IMR-90 (cell line): Measurements from ENCODE around the gene CLP1. TPM values are rescaled to one million over a fixed set of nuclear protein-coding genes. Genes with fewer than 3 reads are reported as not detected.

ENCODE experiments used
- ATAC-seq: fragments of 200-7000 bp; cut with Tn5 transposase; 2 replicates; pipeline ENCODE4 v1.9.1; 2020; ENCODE audit warnings: low read depth, mild to moderate bottlenecking, moderate library complexity
- BruUV-seq: library from RNA; stranded (reverse); fragments of 400-500 nt; replicated peaks from 2 replicates; lab custom pipeline; 2021; lab: Mats Ljungman, UMichigan
- CTCF ChIA-PET: fragments of 300-600 bp; formaldehyde crosslinking; extraction: SDS; loops from one replicate; lab custom pipeline; 2021; ENCODE audit warnings: antibody characterized with exemption; lab: Yijun Ruan, JAX
- POLR2A ChIA-PET: fragments of 300-600 bp; sonication (Branson Sonifier 250); formaldehyde crosslinking; loops from one replicate; lab custom pipeline; 2022; ENCODE audit warnings: antibody characterized with exemption; ENCODE audit not compliant: unreplicated experiment; lab: Charles Lee
- DNase-seq: peaks from one replicate; pipeline ENCODE4 v3.0.0; 2013
- H2AFZ ChIP-seq: replicated peaks from 2 replicates; pipeline ENCODE3; 2013; ENCODE audit warnings: low read length, mild to moderate bottlenecking; ENCODE audit not compliant: poor library complexity
- H2AK5ac ChIP-seq: 2 replicates; pipeline ENCODE4 v1.6.1; 2013; ENCODE audit warnings: low read depth, low read length, inconsistent platforms
- H2AK9ac ChIP-seq: replicated peaks from 2 replicates; pipeline ENCODE3; 2013; ENCODE audit warnings: mild to moderate bottlenecking, low read depth, low read length, moderate library complexity; ENCODE audit not compliant: poor library complexity
- H2BK120ac ChIP-seq: 2 replicates; pipeline ENCODE4 v1.6.1; 2013; ENCODE audit warnings: low read depth, low read length, inconsistent platforms
- H2BK15ac ChIP-seq: 3 replicates; pipeline ENCODE4 v1.6.1; 2013; ENCODE audit warnings: low read depth, low read length, inconsistent platforms
- H2BK20ac ChIP-seq: 2 replicates; pipeline ENCODE4 v1.6.1; 2013; ENCODE audit warnings: low read depth, mild to moderate bottlenecking, inconsistent platforms, low read length, moderate library complexity
- H2BK5ac ChIP-seq: 2 replicates; pipeline ENCODE4 v1.6.1; 2013; ENCODE audit warnings: mild to moderate bottlenecking, low read depth, low read length, inconsistent platforms; ENCODE audit not compliant: poor library complexity, severe bottlenecking
- H3K14ac ChIP-seq: replicated peaks from 2 replicates; pipeline ENCODE4 v1.6.1; 2013; ENCODE audit warnings: low read depth, low read length, inconsistent platforms
- H3K18ac ChIP-seq: 2 replicates; pipeline ENCODE4 v1.6.1; 2013; ENCODE audit warnings: low read depth, low read length, control low read depth
- H3K23ac ChIP-seq: 2 replicates; pipeline ENCODE4 v1.6.1; 2013; ENCODE audit warnings: low read depth, low read length, inconsistent platforms
- H3K27ac ChIP-seq: 2 replicates; pipeline ENCODE4 v1.5.1; 2013; ENCODE audit warnings: mild to moderate bottlenecking, control low read depth, low read length; ENCODE audit not compliant: insufficient read depth
- H3K27me3 ChIP-seq: 2 replicates; pipeline ENCODE4 v1.6.1; 2013; ENCODE audit warnings: low read length; ENCODE audit not compliant: control insufficient read depth, insufficient read depth
- H3K36me3 ChIP-seq: 2 replicates; pipeline ENCODE4 v1.6.1; 2013; ENCODE audit warnings: low read length, mixed read lengths; ENCODE audit not compliant: control insufficient read depth, insufficient read depth
- H3K4ac ChIP-seq: 2 replicates; pipeline ENCODE4 v1.6.1; 2013; ENCODE audit warnings: low read depth, low read length, inconsistent platforms
- H3K4me1 ChIP-seq: 2 replicates; pipeline ENCODE4 v1.6.1; 2013; ENCODE audit warnings: low read length, mixed read lengths; ENCODE audit not compliant: control insufficient read depth, insufficient read depth
- H3K4me2 ChIP-seq: 2 replicates; pipeline ENCODE4 v1.6.1; 2013; ENCODE audit warnings: low read depth, mild to moderate bottlenecking, control low read depth, low read length, moderate library complexity
- H3K4me3 ChIP-seq: 2 replicates; pipeline ENCODE4 v1.5.1; 2013; ENCODE audit warnings: low read depth, mild to moderate bottlenecking, control low read depth, low read length, moderate library complexity; ENCODE audit not compliant: insufficient read depth
- H3K56ac ChIP-seq: 2 replicates; pipeline ENCODE4 v1.6.1; 2013; ENCODE audit warnings: low read length, inconsistent platforms; ENCODE audit not compliant: insufficient read depth; ENCODE audit errors: extremely low read depth
- H3K79me1 ChIP-seq, 2 experiments: 2 replicates each; pipeline ENCODE4 v1.6.1; 2013; ENCODE audit warnings: low read length in 2 of 2, inconsistent platforms in 1 of 2, low read depth in 1 of 2
- H3K9ac ChIP-seq: 2 replicates; pipeline ENCODE4 v1.6.1; 2013; ENCODE audit warnings: low read depth, low read length, control low read depth
- H3K9me1 ChIP-seq: 2 replicates; pipeline ENCODE4 v1.6.1; 2013; ENCODE audit warnings: low read length, inconsistent platforms; ENCODE audit not compliant: insufficient read depth
- H3K9me3 ChIP-seq: 2 replicates; pipeline ENCODE4 v1.6.1; 2013; ENCODE audit warnings: low read length; ENCODE audit not compliant: control insufficient read depth, insufficient read depth
- H4K20me1 ChIP-seq: 2 replicates; pipeline ENCODE4 v1.6.1; 2013; ENCODE audit warnings: low read length, inconsistent platforms; ENCODE audit not compliant: insufficient read depth
- H4K5ac ChIP-seq: 2 replicates; pipeline ENCODE4 v1.6.1; 2013; ENCODE audit warnings: mild to moderate bottlenecking, low read depth, low read length, control low read depth
- H4K8ac ChIP-seq, 2 experiments: 2 replicates each; pipeline ENCODE4 v1.6.1; 2013; ENCODE audit warnings: low read depth in 2 of 2, low read length in 2 of 2, control low read depth in 1 of 2, inconsistent platforms in 1 of 2
- H4K91ac ChIP-seq: 2 replicates; pipeline ENCODE4 v1.6.1; 2013; ENCODE audit warnings: low read depth, low read length, inconsistent platforms; ENCODE audit not compliant: insufficient read depth
- BHLHE40 ChIP-seq: fragments of 150-350 bp; IDR thresholded peaks from 2 replicates; pipeline ENCODE4 v1.6.1; 2016; ENCODE audit warnings: mild to moderate bottlenecking, low read depth, low read length
- CEBPB ChIP-seq: IDR thresholded peaks from 2 replicates; pipeline ENCODE4 v1.6.1; 2012; ENCODE audit warnings: low read depth, low read length, improper control_type of control experiment
- CHD1 ChIP-seq: IDR thresholded peaks from 2 replicates; pipeline ENCODE4 v1.6.1; 2012; ENCODE audit warnings: low read depth, low read length, improper control_type of control experiment
- CTCF ChIP-seq: conservative IDR thresholded peaks from 2 replicates; pipeline ENCODE4 v1.5.1; 2012; ENCODE audit warnings: mild to moderate bottlenecking, low read depth, low read length, improper control_type of control experiment
- ELK1 ChIP-seq: fragments of 150-350 bp; IDR thresholded peaks from 2 replicates; pipeline ENCODE4 v1.6.1; 2016; ENCODE audit warnings: low read depth, mild to moderate bottlenecking, low read length, moderate library complexity, borderline replicate concordance
- FOS ChIP-seq: fragments of 150-350 bp; IDR thresholded peaks from 2 replicates; pipeline ENCODE4 v1.6.1; 2016; ENCODE audit warnings: low read depth, low read length
- MAFK ChIP-seq: IDR thresholded peaks from 2 replicates; pipeline ENCODE4 v1.6.1; 2012; ENCODE audit warnings: low read depth, low read length, improper control_type of control experiment
- MAZ ChIP-seq: IDR thresholded peaks from 2 replicates; pipeline ENCODE4 v1.6.1; 2012; ENCODE audit warnings: low read depth, mild to moderate bottlenecking, low read length, improper control_type of control experiment, moderate library complexity, borderline replicate concordance
- MXI1 ChIP-seq: IDR thresholded peaks from 2 replicates; pipeline ENCODE4 v1.6.1; 2012; ENCODE audit warnings: low read depth, mild to moderate bottlenecking, low read length, moderate library complexity, borderline replicate concordance
- NFE2L2 ChIP-seq: fragments of 150-350 bp; IDR thresholded peaks from 2 replicates; pipeline ENCODE4 v1.6.1; 2016; ENCODE audit warnings: low read depth, mild to moderate bottlenecking, low read length
- POLR2A ChIP-seq: IDR thresholded peaks from 2 replicates; pipeline ENCODE4 v1.6.1; 2012; ENCODE audit warnings: mild to moderate bottlenecking, low read depth, low read length
- RAD21 ChIP-seq: IDR thresholded peaks from 2 replicates; pipeline ENCODE4 v1.6.1; 2012; ENCODE audit warnings: low read length, improper control_type of control experiment
- RCOR1 ChIP-seq: IDR thresholded peaks from 2 replicates; pipeline ENCODE4 v1.6.1; 2012; ENCODE audit warnings: mild to moderate bottlenecking, low read length, improper control_type of control experiment; ENCODE audit not compliant: insufficient replicate concordance
- RFX5 ChIP-seq: IDR thresholded peaks from 2 replicates; pipeline ENCODE4 v1.8.0; 2012; ENCODE audit warnings: low read depth, mild to moderate bottlenecking, low read length, moderate library complexity
- SMC3 ChIP-seq: fragments of 150-350 bp; IDR thresholded peaks from 2 replicates; pipeline ENCODE4 v1.6.1; 2016; ENCODE audit warnings: low read depth, mild to moderate bottlenecking, antibody characterized with exemption, low read length, moderate library complexity
- USF2 ChIP-seq: fragments of 150-350 bp; IDR thresholded peaks from 2 replicates; pipeline ENCODE4 v1.6.1; 2017; ENCODE audit warnings: mild to moderate bottlenecking, antibody characterized with exemption, low read length, low read depth
- WGBS, 2 experiments: methylation state at CpG; one replicate each; pipeline versions ENCODE4 v1.1.5 to v1.1.7; 2013; ENCODE audit warnings: missing lambda C conversion rate in 2 of 2; ENCODE audit not compliant: insufficient read length in 1 of 2; ENCODE audit errors: extremely low coverage in 2 of 2; 5-methylcytosine and 5-hydroxymethylcytosine counted together
- dilution Hi-C: fragments of 300-500 bp; cut with HindIII; formaldehyde crosslinking; loops from one replicate; pipeline ENCODE4 v1.14.3; 2018; ENCODE audit warnings: low sequenced_read_pairs; ENCODE audit not compliant: unreplicated experiment
- in situ Hi-C: fragments of 300-500 bp; cut with MboI; formaldehyde crosslinking; loops from 3 replicates; pipeline ENCODE4 v1.14.3; 2019; ENCODE audit warnings: low sequenced_read_pairs, inconsistent platforms, mixed read lengths
- intact Hi-C: fragments of 100-400 bp; cut with micrococcal nuclease; formaldehyde crosslinking; loops from 2 replicates; pipeline ENCODE4 v1.10.0; 2022
- polyA plus RNA-seq, 3 experiments: library from polyadenylated mRNA; depleted of rRNA; stranded (reverse); fragments of >200 nt; gene quantifications; 2 replicates each; pipeline ENCODE4 v1.2.3, GENCODE V29; 2012; ENCODE audit warnings: low replicate concordance in 1 of 3
- total RNA-seq: library from RNA; depleted of rRNA; stranded (reverse); fragments of >200 nt; gene quantifications from 2 replicates; pipeline ENCODE4 v1.2.3, GENCODE V29; 2012

Gene CLP1
- total and polyA plus RNA-seq, 2 of the 4 experiments (the other 2 are of a cell fraction): 16.5 to 24.0 TPM

GRCh38 chr11:57632116-57632515 lies 25.4 kb upstream of the CLP1 start:
- no peak overlapping the region for H2BK5ac ChIP-seq
- H3K27me3 ChIP-seq: peaks cover 30% of the 10 kb centered on the region
- no peaks in the 10 kb centered on the region for H3K9me3 ChIP-seq
- H3K4me2 ChIP-seq: no peak overlapping the region
- H2BK120ac ChIP-seq: no peak overlapping the region
- H3K79me1 ChIP-seq: no peaks in the 10 kb centered on the region
- no peak overlapping the region for H4K8ac ChIP-seq
- H3K14ac ChIP-seq: no peak overlapping the region
- in situ Hi-C loops (no loop called here), intact Hi-C loops (no loop called here), dilution Hi-C loops (no loop called here)
- BruUV-seq: no TSS peak
- ChIA-PET POLR2A (no interaction called here), CTCF (no interaction called here)
- no peak overlapping the region for H2AK9ac ChIP-seq
- no peak for ATAC-seq
- H4K5ac ChIP-seq: no peak overlapping the region
- H4K20me1 ChIP-seq: no peaks in the 10 kb centered on the region
- no peak overlapping the region for H3K4me3 ChIP-seq
- no peak overlapping the region for H2BK20ac ChIP-seq
- H4K91ac ChIP-seq: no peak overlapping the region
- H3K23ac ChIP-seq: no peak overlapping the region
- no peak overlapping the region for H3K9ac ChIP-seq
- H2AFZ ChIP-seq: no peak overlapping the region
- no peak overlapping the region for H2BK15ac ChIP-seq
- no peaks in the 10 kb centered on the region for H3K36me3 ChIP-seq
- WGBS, 2 experiments: no CpG with 5 or more reads among the region's 5 CpGs
- no peak overlapping the region for H3K27ac ChIP-seq
- no peaks in the 10 kb centered on the region; the same call in 1 of the 2 replicates for H3K9me1 ChIP-seq
- H3K4me1 ChIP-seq: no peaks in the 10 kb centered on the region
- DNase-seq: no peak
- no peak overlapping the region for H3K4ac ChIP-seq
- no peak overlapping the region for H2AK5ac ChIP-seq
- H3K18ac ChIP-seq: no peak overlapping the region
- TF ChIP-seq BHLHE40 (no peak), NFE2L2 (no peak), POLR2A (no peak), CHD1 (no peak), MXI1 (no peak), RAD21 (no peak), RFX5 (no peak), CTCF (no peak), CEBPB (no peak), FOS (no peak), MAFK (no peak), USF2 (no peak), MAZ (no peak), RCOR1 (no peak), ELK1 (no peak), SMC3 (no peak)
- H3K56ac ChIP-seq: no peak overlapping the region
